Keratinocyte (primary cell): ENCODE data around the gene GPX3.

Experiments
- CTCF ChIP-seq, 3 experiments: IDR thresholded peaks in 1 of 3; conservative IDR thresholded peaks in 1 of 3; optimal IDR thresholded peaks in 1 of 3; 2 replicates in 2 of 3; 3 replicates in 1 of 3; pipeline versions ENCODE3 to v1.5.1; 2011; ENCODE audit warnings: low read length in 3 of 3, mild to moderate bottlenecking in 3 of 3, moderate library complexity in 2 of 3, control low read depth in 1 of 3, inconsistent platforms in 1 of 3; ENCODE audit not compliant: insufficient read depth in 2 of 3; ENCODE audit errors: extremely low read depth in 1 of 3
- EZH2 ChIP-seq: IDR thresholded peaks from one replicate; pipeline ENCODE4 v1.6.1; 2012; ENCODE audit warnings: inconsistent platforms, mild to moderate bottlenecking, low read length, moderate library complexity

GRCh38 chr5:151071021-151071420 lies 50.6 kb downstream of the GPX3 start:
- TF ChIP-seq CTCF (optimal IDR thresholded peaks at IDR 0.05 in 1 of 3, IDR thresholded peaks at IDR 0.05 in 1 of 3, conservative IDR thresholded peaks at IDR 0.05 in 1 of 3; ENCODE audit: extremely low read depth in 1 of 3, insufficient read depth in 2 of 3, low read length in 3 of 3), result no peak
- TF ChIP-seq EZH2, result no peak
